IMR-90 (cell line): Measurements from ENCODE around the gene DHX15.

Experiments
- BHLHE40 ChIP-seq: fragments of 150-350 bp; IDR thresholded peaks from 2 replicates; pipeline ENCODE4 v1.6.1; 2016; ENCODE audit warnings: mild to moderate bottlenecking, low read depth, low read length
- CEBPB ChIP-seq: IDR thresholded peaks from 2 replicates; pipeline ENCODE4 v1.6.1; 2012; ENCODE audit warnings: low read depth, low read length, improper control_type of control experiment
- CTCF ChIP-seq: conservative IDR thresholded peaks from 2 replicates; pipeline ENCODE4 v1.5.1; 2012; ENCODE audit warnings: mild to moderate bottlenecking, low read depth, low read length, improper control_type of control experiment
- FOS ChIP-seq: fragments of 150-350 bp; IDR thresholded peaks from 2 replicates; pipeline ENCODE4 v1.6.1; 2016; ENCODE audit warnings: low read depth, low read length
- MXI1 ChIP-seq: IDR thresholded peaks from 2 replicates; pipeline ENCODE4 v1.6.1; 2012; ENCODE audit warnings: low read depth, mild to moderate bottlenecking, low read length, moderate library complexity, borderline replicate concordance
- POLR2A ChIP-seq: IDR thresholded peaks from 2 replicates; pipeline ENCODE4 v1.6.1; 2012; ENCODE audit warnings: mild to moderate bottlenecking, low read depth, low read length
- RAD21 ChIP-seq: IDR thresholded peaks from 2 replicates; pipeline ENCODE4 v1.6.1; 2012; ENCODE audit warnings: low read length, improper control_type of control experiment
- RCOR1 ChIP-seq: IDR thresholded peaks from 2 replicates; pipeline ENCODE4 v1.6.1; 2012; ENCODE audit warnings: mild to moderate bottlenecking, low read length, improper control_type of control experiment; ENCODE audit not compliant: insufficient replicate concordance
- RFX5 ChIP-seq: IDR thresholded peaks from 2 replicates; pipeline ENCODE4 v1.8.0; 2012; ENCODE audit warnings: low read depth, mild to moderate bottlenecking, low read length, moderate library complexity
- SMC3 ChIP-seq: fragments of 150-350 bp; IDR thresholded peaks from 2 replicates; pipeline ENCODE4 v1.6.1; 2016; ENCODE audit warnings: low read depth, mild to moderate bottlenecking, antibody characterized with exemption, low read length, moderate library complexity
- TF ChIP-seq, protein P1 (sequence below): fragments of 150-350 bp; IDR thresholded peaks from 2 replicates; pipeline ENCODE4 v1.6.1; 2017; ENCODE audit warnings: mild to moderate bottlenecking, antibody characterized with exemption, low read length, low read depth

- no peak for TF ChIP-seq FOS
- TF ChIP-seq CTCF = no peak
- no peak for TF ChIP-seq POLR2A
- no peak for TF ChIP-seq CEBPB
- no peak for TF ChIP-seq BHLHE40
- TF ChIP-seq RCOR1 = no peak
- no peak for TF ChIP-seq RFX5
- TF ChIP-seq, protein P1, sequence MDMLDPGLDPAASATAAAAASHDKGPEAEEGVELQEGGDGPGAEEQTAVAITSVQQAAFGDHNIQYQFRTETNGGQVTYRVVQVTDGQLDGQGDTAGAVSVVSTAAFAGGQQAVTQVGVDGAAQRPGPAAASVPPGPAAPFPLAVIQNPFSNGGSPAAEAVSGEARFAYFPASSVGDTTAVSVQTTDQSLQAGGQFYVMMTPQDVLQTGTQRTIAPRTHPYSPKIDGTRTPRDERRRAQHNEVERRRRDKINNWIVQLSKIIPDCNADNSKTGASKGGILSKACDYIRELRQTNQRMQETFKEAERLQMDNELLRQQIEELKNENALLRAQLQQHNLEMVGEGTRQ = no peak
- TF ChIP-seq MXI1 = no peak
- TF ChIP-seq RAD21 = no peak
- no peak for TF ChIP-seq SMC3
Observed at GRCh38 chr4:24517676-24518075, 66.7 kb downstream of the DHX15 start.
